Spleen (tissue), 11 donors: ENCODE data around the gene HS3ST3B1. TPM values are rescaled to one million over a fixed set of nuclear protein-coding genes. Genes with fewer than 3 reads are reported as not detected.

ENCODE experiments used
- DNase-seq: peaks from one replicate; pipeline ENCODE4 v3.0.0-alpha.2; 2020
- H3K27ac ChIP-seq, 8 donors: fragments of 200-600 bp; sonication (generic) in 7 of 8; 1 replicate in 4 of 8; 2 replicates in 4 of 8; pipeline versions ENCODE4 v1.5.0 to v1.8.0; 2016 to 2021; ENCODE audit warnings: inconsistent platforms in 4 of 8, mild to moderate bottlenecking in 4 of 8, moderate library complexity in 1 of 8
- H3K27me3 ChIP-seq, 7 donors: fragments of 200-600 bp; sonication (generic) in 6 of 7; replicated peaks in 1 of 7; 1 replicate in 4 of 7; 2 replicates in 3 of 7; pipeline versions ENCODE4 v1.5.0 to v1.8.0; 2016 to 2021; ENCODE audit warnings: inconsistent platforms in 3 of 7, mild to moderate bottlenecking in 1 of 7
- H3K36me3 ChIP-seq, 6 donors: fragments of 200-600 bp; sonication (generic) in 5 of 6; 1 replicate in 4 of 6; 2 replicates in 2 of 6; pipeline versions ENCODE4 v1.5.0 to v1.8.0; 2016 to 2021; ENCODE audit warnings: inconsistent platforms in 2 of 6
- H3K4me1 ChIP-seq, 6 donors: fragments of 200-600 bp; sonication (generic) in 5 of 6; 1 replicate in 3 of 6; 2 replicates in 3 of 6; pipeline versions ENCODE4 v1.5.0 to v1.8.0; 2016 to 2021; ENCODE audit warnings: inconsistent platforms in 3 of 6
- H3K4me3 ChIP-seq, 8 donors: fragments of 200-600 bp; sonication (generic) in 7 of 8; 1 replicate in 4 of 8; 2 replicates in 4 of 8; pipeline versions ENCODE4 v1.5.0 to v1.8.0; 2016 to 2021; ENCODE audit warnings: inconsistent platforms in 4 of 8, mild to moderate bottlenecking in 4 of 8, moderate library complexity in 2 of 8
- H3K9me3 ChIP-seq, 8 donors: fragments of 200-600 bp; sonication (generic) in 7 of 8; 1 replicate in 4 of 8; 2 replicates in 4 of 8; pipeline versions ENCODE4 v1.5.0 to v1.8.0; 2016 to 2021; ENCODE audit warnings: inconsistent platforms in 4 of 8
- POLR2A ChIP-seq, 3 donors: fragments of 450-650 bp; IDR thresholded peaks; one replicate each; pipeline ENCODE4 v1.5.1; 2017; ENCODE audit warnings: antibody characterized with exemption in 3 of 3, mild to moderate bottlenecking in 1 of 3
- POLR2AphosphoS5 ChIP-seq, 3 donors: sonication (generic); formaldehyde crosslinking; IDR thresholded peaks; one replicate each; pipeline ENCODE4 v1.5.1; 2017; ENCODE audit warnings: antibody characterized with exemption in 3 of 3
- WGBS, 5 donors: extraction: QIAGEN DNeasy Blood & Tissue Kit in 3 of 5; methylation state at CpG; one replicate each; pipeline versions ENCODE4 v1.1.5 to v1.1.7; 2013 to 2018; 5-methylcytosine and 5-hydroxymethylcytosine counted together
- intact Hi-C: fragments of 100-400 bp; cut with DNase I; formaldehyde crosslinking; loops from one replicate; pipeline ENCODE4 v1.15.0; 2023; ENCODE audit warnings: low total_unique reads
- polyA plus RNA-seq, 3 donors: library from polyadenylated mRNA; stranded (reverse); fragments of 200-250 nt; gene quantifications; one replicate each; pipeline ENCODE4 v1.2.1, GENCODE V29; 2013
- total RNA-seq, 7 donors: library from RNA; depleted of rRNA in 3 of 7; stranded (reverse); fragments of >200 nt in 3 of 7; fragmentation: NEBNext Ultra II Directional in 4 of 7; extraction: Animal tissue kit (Norgen Biotek cat#: 25700) in 4 of 7; gene quantifications; one replicate each; pipeline versions ENCODE4 v1.1.0 to v1.2.1, GENCODE V29; 2016 to 2021
- TF ChIP-seq, protein P1 (sequence below), 11 experiments: fragments of 200-600 bp in 7 of 11; fragments of 450-650 bp in 4 of 11; sonication (generic) in 4 of 11; IDR thresholded peaks in 8 of 11; conservative IDR thresholded peaks in 3 of 11; 1 replicate in 7 of 11; 2 replicates in 4 of 11; pipeline versions ENCODE4 v1.4.0 to v1.8.0; 2016 to 2021; ENCODE audit warnings: antibody characterized with exemption in 11 of 11, inconsistent platforms in 4 of 11, mild to moderate bottlenecking in 1 of 11
- donor health status: healthy with polysubstance abuse.
- donor health status: DM: no; HTN: no; CAD: no; lungs with moderate emphysema.
- donor health status: DM: no; HTN: no; CAD: no.
- donor health status: Bipolar disorder and iron deficiency.
- donor health status: healthy.
- donor health status: DM: no; HTN: no; CAD: no.
- donor health status: DM: yes; HTN: yes; CAD: no.

The HS3ST3B1 gene
- total and polyA plus RNA-seq, 10 donors, result 1.3 to 17.9 (median 11.4) TPM

DNA sequence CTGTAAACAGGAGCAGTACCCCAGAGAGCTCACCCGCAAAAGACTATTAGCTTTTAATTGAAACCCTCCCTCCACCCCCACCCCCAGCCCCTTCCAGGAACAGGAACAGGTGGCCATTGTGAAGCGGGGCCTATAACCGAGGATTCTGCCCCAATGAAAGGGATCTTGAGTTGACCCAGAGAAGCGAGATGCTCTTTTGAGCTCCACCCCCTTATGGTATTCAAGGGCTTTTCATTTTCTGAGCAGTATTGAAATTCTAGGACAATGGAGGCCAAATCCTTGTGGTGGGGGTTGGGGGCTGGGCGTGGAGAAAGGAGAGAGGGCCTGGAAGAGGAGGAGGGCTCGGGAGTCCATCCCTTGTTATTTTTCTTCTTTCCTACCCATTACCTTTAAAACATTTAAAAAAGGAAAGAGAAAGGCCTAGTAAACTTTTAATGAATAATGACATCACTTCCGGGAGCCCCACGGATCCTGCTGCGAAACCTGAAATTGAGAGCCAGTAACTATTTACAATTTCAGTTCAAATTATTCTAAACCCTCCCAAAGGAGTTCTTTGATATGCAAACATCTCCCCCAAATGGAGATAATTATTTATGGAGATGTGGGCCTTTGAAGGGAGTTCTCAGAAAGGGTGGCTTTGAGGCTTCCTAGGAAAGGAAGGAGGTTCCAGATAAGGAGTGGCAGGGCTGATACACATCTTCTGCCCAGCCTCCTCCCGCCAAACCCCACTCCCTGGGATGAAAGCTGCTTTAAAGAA lies 30.5 kb downstream of the HS3ST3B1 start:
- no peak overlapping the region for H3K27ac ChIP-seq
- intact Hi-C loops, result no loop called here
- 80 to 89% (median 86%) methylated on average over 10 of the region's 10 CpGs for WGBS, 5 donors
- H3K4me1 ChIP-seq, result peaks cover 0 to 64% (median 24%) of the 10 kb centered on the region in 6 donors
- no peak for DNase-seq
- no peak overlapping the region for H3K4me3 ChIP-seq
- TF ChIP-seq, protein P1, sequence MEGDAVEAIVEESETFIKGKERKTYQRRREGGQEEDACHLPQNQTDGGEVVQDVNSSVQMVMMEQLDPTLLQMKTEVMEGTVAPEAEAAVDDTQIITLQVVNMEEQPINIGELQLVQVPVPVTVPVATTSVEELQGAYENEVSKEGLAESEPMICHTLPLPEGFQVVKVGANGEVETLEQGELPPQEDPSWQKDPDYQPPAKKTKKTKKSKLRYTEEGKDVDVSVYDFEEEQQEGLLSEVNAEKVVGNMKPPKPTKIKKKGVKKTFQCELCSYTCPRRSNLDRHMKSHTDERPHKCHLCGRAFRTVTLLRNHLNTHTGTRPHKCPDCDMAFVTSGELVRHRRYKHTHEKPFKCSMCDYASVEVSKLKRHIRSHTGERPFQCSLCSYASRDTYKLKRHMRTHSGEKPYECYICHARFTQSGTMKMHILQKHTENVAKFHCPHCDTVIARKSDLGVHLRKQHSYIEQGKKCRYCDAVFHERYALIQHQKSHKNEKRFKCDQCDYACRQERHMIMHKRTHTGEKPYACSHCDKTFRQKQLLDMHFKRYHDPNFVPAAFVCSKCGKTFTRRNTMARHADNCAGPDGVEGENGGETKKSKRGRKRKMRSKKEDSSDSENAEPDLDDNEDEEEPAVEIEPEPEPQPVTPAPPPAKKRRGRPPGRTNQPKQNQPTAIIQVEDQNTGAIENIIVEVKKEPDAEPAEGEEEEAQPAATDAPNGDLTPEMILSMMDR (IDR thresholded peaks at IDR 0.05 in 8 of 11, conservative IDR thresholded peaks at IDR 0.05 in 3 of 11), result no peak
- no peak for TF ChIP-seq POLR2AphosphoS5 (IDR thresholded peaks at IDR 0.05)
- no peak for TF ChIP-seq POLR2A (IDR thresholded peaks at IDR 0.05)
- H3K27me3 ChIP-seq, result no peaks in the 10 kb centered on the region
- H3K9me3 ChIP-seq, result no peaks in the 10 kb centered on the region
- H3K36me3 ChIP-seq, result no peaks in the 10 kb centered on the region

DNA sequence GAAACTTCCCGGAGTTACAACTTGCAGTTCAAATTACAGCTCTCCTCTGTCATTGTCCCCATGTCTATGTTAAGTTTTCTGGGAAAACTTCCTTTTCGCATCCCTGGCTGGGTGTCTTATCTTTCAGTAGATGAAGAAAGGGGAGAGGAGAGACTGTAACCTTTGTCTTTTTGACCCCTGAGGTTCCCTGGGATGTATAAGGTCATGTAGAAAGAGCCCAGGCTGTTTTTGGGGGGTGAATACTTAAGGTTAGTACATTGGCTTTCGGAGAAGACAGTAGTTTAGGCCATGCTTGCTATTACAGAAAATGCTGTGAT lies 31.1 kb downstream of the HS3ST3B1 start:
- TF ChIP-seq POLR2AphosphoS5 (IDR thresholded peaks at IDR 0.05), result no peak
- TF ChIP-seq, protein P1 (IDR thresholded peaks at IDR 0.05 in 8 of 11, conservative IDR thresholded peaks at IDR 0.05 in 3 of 11), result no peak
- TF ChIP-seq POLR2A (IDR thresholded peaks at IDR 0.05), result no peak
- DNase-seq, result no peak

DNA sequence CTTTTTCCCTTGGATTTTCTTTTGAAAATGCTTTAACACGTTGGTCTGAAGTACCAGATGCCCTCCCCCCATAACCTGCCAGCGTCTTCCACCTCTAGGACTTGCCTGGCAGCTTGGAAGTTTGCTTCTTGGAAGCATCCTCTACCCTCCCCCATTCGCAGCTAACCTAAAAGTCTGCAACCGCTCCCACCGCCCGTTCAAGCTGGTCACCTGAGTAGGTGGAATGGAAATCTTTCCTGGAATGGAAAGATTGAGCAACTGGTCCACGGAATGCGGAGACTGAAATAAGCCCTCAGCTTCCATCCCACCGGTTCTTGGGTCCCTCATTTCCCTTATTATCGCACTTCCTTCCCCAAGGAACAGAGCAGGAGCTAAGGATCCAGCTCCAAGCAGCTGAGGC lies 31.4 kb downstream of the HS3ST3B1 start:
- 88 to 94% (median 92%) methylated on average over 10 of the region's 10 CpGs for WGBS, 5 donors
- H3K4me1 ChIP-seq, result peaks cover 0 to 69% (median 27%) of the 10 kb centered on the region in 6 donors
- intact Hi-C loops, result no loop called here

More for the DNA sequence above, 31.1 kb downstream of the HS3ST3B1 start:
- intact Hi-C loops, result no loop called here
- Histone ChIP-seq H3K36me3 (no peaks in the 10 kb centered on the region), H3K4me1 (peaks cover 0 to 69% (median 26%) of the 10 kb centered on the region in 6 donors), H3K27ac (no peak overlapping the region), H3K9me3 (no peaks in the 10 kb centered on the region), H3K27me3 (no peaks in the 10 kb centered on the region), H3K4me3 (no peak overlapping the region)
- 79 to 92% (median 84%) methylated on average over 3 of the region's 3 CpGs for WGBS, 5 donors

DNA sequence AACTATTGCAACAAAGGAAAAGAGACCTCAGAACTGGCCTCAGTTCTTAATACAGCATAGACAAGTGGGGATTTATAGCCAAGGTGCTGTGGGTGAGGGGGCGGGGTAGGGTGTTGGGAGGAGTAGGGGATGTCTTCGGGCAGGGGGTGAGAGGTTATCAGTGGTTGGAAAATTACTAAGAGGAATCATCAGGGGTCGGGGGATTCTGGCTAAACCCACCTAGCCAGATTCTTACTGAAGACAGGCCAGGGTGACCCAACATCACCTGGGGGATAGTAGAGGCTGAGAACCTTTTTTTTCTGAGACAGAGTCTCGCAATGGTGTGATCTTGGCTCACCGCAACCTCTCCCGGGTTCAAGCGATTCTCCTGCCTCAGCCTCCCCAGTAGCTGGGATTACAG lies 32.6 kb downstream of the HS3ST3B1 start:
- Histone ChIP-seq H3K36me3 (peaks cover 0 to 4% (median 0%) of the 10 kb centered on the region in 6 donors), H3K9me3 (no peaks in the 10 kb centered on the region), H3K4me1 (peaks cover 0 to 69% (median 27%) of the 10 kb centered on the region in 6 donors), H3K27me3 (no peaks in the 10 kb centered on the region), H3K4me3 (no peak overlapping the region), H3K27ac (no peak overlapping the region)
- WGBS, 5 donors, result 89 to 98% (median 94%) methylated on average over 7 of the region's 7 CpGs
- intact Hi-C loops, result no loop called here
- DNase-seq, result no peak
- TF ChIP-seq POLR2A (IDR thresholded peaks at IDR 0.05) (no peak), POLR2AphosphoS5 (IDR thresholded peaks at IDR 0.05) (no peak)
- TF ChIP-seq, protein P1 (IDR thresholded peaks at IDR 0.05 in 8 of 11, conservative IDR thresholded peaks at IDR 0.05 in 3 of 11), result no peak

More for the DNA sequence above, 31.4 kb downstream of the HS3ST3B1 start:
- H3K27ac ChIP-seq, result no peak overlapping the region
- no peak overlapping the region for H3K4me3 ChIP-seq
- no peaks in the 10 kb centered on the region for H3K27me3 ChIP-seq
- no peak for DNase-seq
- no peaks in the 10 kb centered on the region for H3K9me3 ChIP-seq
- H3K36me3 ChIP-seq, result no peaks in the 10 kb centered on the region
- TF ChIP-seq, protein P1 (IDR thresholded peaks at IDR 0.05 in 8 of 11, conservative IDR thresholded peaks at IDR 0.05 in 3 of 11), result no peak
- TF ChIP-seq POLR2AphosphoS5 (IDR thresholded peaks at IDR 0.05) (no peak), POLR2A (IDR thresholded peaks at IDR 0.05) (no peak)
